ENCODE results near the gene SNAI3. TPM values are rescaled to one million over a fixed set of nuclear protein-coding genes. Genes with fewer than 3 reads are reported as not detected.

Gene SNAI3
- total RNA-seq, 1 experiment from 2014 or later, result 0.54 TPM

GRCh38 chr16:88632587-88632930, 53.7 kb downstream of the SNAI3 start:
- intact Hi-C loops (cut with micrococcal nuclease; ENCODE audit: unreplicated experiment), result no loop called here
- BruUV-seq (replicated peaks), result no TSS peak
- Mint-ChIP-seq H3K9me3 (ENCODE audit: low read depth, unreplicated experiment) (no peaks in the 10 kb centered on the region), H3K27me3 (ENCODE audit: unreplicated experiment) (peaks cover 9% of the 10 kb centered on the region), H3K27ac (ENCODE audit: unreplicated experiment) (no peak overlapping the region), H3K4me3 (ENCODE audit: low read depth, unreplicated experiment) (no peak overlapping the region), H3K4me1 (ENCODE audit: low read depth, unreplicated experiment) (no peaks in the 10 kb centered on the region), H3K36me3 (ENCODE audit: insufficient read depth, unreplicated experiment) (peaks cover 65% of the 10 kb centered on the region)
- no peak for DNase-seq
- CTCF ChIA-PET, result interaction anchor here (0.7 to 1.4 kb wide), 3 partner anchors 10 to 62 kb away, joined by 3 to 6 read pairs (median 3); partner anchors contain the start of gene ZC3H18
- no peak for TF ChIP-seq CTCF (IDR thresholded peaks at IDR 0.05; ENCODE audit: unreplicated experiment)

- H3K9me3 Mint-ChIP-seq (ENCODE audit: low read depth, unreplicated experiment), result no peaks in the 10 kb centered on the region
- CTCF ChIA-PET, result interaction anchor here (1.4 kb wide), 1 partner anchor 62 kb away, joined by 3 read pairs; the partner anchor contains the start of gene ZC3H18
- H3K4me1 Mint-ChIP-seq (ENCODE audit: low read depth, unreplicated experiment), result no peaks in the 10 kb centered on the region
- H3K27me3 Mint-ChIP-seq (ENCODE audit: unreplicated experiment), result peaks cover 4% of the 10 kb centered on the region
- intact Hi-C loops (cut with micrococcal nuclease; ENCODE audit: unreplicated experiment), result no loop called here
- no peak overlapping the region for H3K4me3 Mint-ChIP-seq (ENCODE audit: low read depth, unreplicated experiment)
- TF ChIP-seq CTCF (IDR thresholded peaks at IDR 0.05; ENCODE audit: unreplicated experiment), result no peak
- DNase-seq, result no peak
- BruUV-seq (replicated peaks), result no TSS peak
- peaks cover 65% of the 10 kb centered on the region for H3K36me3 Mint-ChIP-seq (ENCODE audit: insufficient read depth, unreplicated experiment)
- H3K27ac Mint-ChIP-seq (ENCODE audit: unreplicated experiment), result no peak overlapping the region
Measured at GRCh38 chr16:88631920-88632586, 54.3 kb downstream of the SNAI3 start.

GRCh38 chr16:88631384-88631783, 54.9 kb downstream of the SNAI3 start:
- no peak overlapping the region for H3K4me3 Mint-ChIP-seq (ENCODE audit: low read depth, unreplicated experiment)
- H3K4me1 Mint-ChIP-seq (ENCODE audit: low read depth, unreplicated experiment), result no peaks in the 10 kb centered on the region
- H3K27me3 Mint-ChIP-seq (ENCODE audit: unreplicated experiment), result no peaks in the 10 kb centered on the region
- BruUV-seq (replicated peaks), result TSS peak; percentile 93
- peaks cover 65% of the 10 kb centered on the region for H3K36me3 Mint-ChIP-seq (ENCODE audit: insufficient read depth, unreplicated experiment)
- TF ChIP-seq CTCF (IDR thresholded peaks at IDR 0.05; ENCODE audit: unreplicated experiment), result no peak
- no peak overlapping the region for H3K27ac Mint-ChIP-seq (ENCODE audit: unreplicated experiment)
- CTCF ChIA-PET, result no interaction called here
- intact Hi-C loops (cut with micrococcal nuclease; ENCODE audit: unreplicated experiment), result no loop called here
- H3K9me3 Mint-ChIP-seq (ENCODE audit: low read depth, unreplicated experiment), result no peaks in the 10 kb centered on the region
- no peak for DNase-seq

GRCh38 chr16:88630941-88631340, 55.4 kb downstream of the SNAI3 start:
- DNase-seq, result no peak
- H3K27ac Mint-ChIP-seq (ENCODE audit: unreplicated experiment), result no peak overlapping the region

More at GRCh38 chr16:88630941-88631340, 55.4 kb downstream of the SNAI3 start:
- CTCF ChIA-PET, result no interaction called here
- Mint-ChIP-seq H3K4me3 (ENCODE audit: low read depth, unreplicated experiment) (no peak overlapping the region), H3K27me3 (ENCODE audit: unreplicated experiment) (no peaks in the 10 kb centered on the region), H3K4me1 (ENCODE audit: low read depth, unreplicated experiment) (no peaks in the 10 kb centered on the region), H3K36me3 (ENCODE audit: insufficient read depth, unreplicated experiment) (peaks cover 65% of the 10 kb centered on the region), H3K9me3 (ENCODE audit: low read depth, unreplicated experiment) (no peaks in the 10 kb centered on the region)
- no TSS peak for BruUV-seq (replicated peaks)
- no peak for TF ChIP-seq CTCF (IDR thresholded peaks at IDR 0.05; ENCODE audit: unreplicated experiment)
- intact Hi-C loops (cut with micrococcal nuclease; ENCODE audit: unreplicated experiment), result no loop called here
